Natural killer cell (primary cell): ENCODE data around the gene SIRT6. TPM values are rescaled to one million over a fixed set of nuclear protein-coding genes. Genes with fewer than 3 reads are reported as not detected.

Source experiments
- ATAC-seq, 3 donors: fragments of 150-1000 bp in 2 of 3; fragments of 200-7000 bp in 1 of 3; cut with Tn5 transposase; 1 replicate in 1 of 3; 2 replicates in 2 of 3; pipeline ENCODE4 v1.10.0; 2021; ENCODE audit warnings: mild to moderate bottlenecking in 2 of 3, moderate library complexity in 2 of 3
- DNase-seq, 2 donors: peaks; one replicate each; pipeline versions ENCODE4 v3.0.0 to v3.0.0-alpha.2; 2013 to 2021; ENCODE audit warnings: mixed read lengths in 1 of 2
- H3K27ac ChIP-seq: one replicate; pipeline ENCODE4 v1.5.1; 2013; ENCODE audit warnings: mild to moderate bottlenecking, low read length
- H3K27me3 ChIP-seq: one replicate; pipeline ENCODE4 v1.6.1; 2013; ENCODE audit warnings: low read length; ENCODE audit not compliant: control insufficient read depth, insufficient read depth
- H3K36me3 ChIP-seq: one replicate; pipeline ENCODE4 v1.6.1; 2013; ENCODE audit warnings: low read length; ENCODE audit not compliant: control insufficient read depth, insufficient read depth
- H3K4me1 ChIP-seq: one replicate; pipeline ENCODE4 v1.6.1; 2013; ENCODE audit warnings: low read length; ENCODE audit not compliant: control insufficient read depth, insufficient read depth
- H3K4me3 ChIP-seq: one replicate; pipeline ENCODE4 v1.5.1; 2013; ENCODE audit warnings: low read length
- H3K9me3 ChIP-seq: one replicate; pipeline ENCODE4 v1.6.1; 2013; ENCODE audit warnings: low read length; ENCODE audit not compliant: control insufficient read depth, insufficient read depth
- H3K27ac Mint-ChIP-seq, 2 donors: one replicate each; pipeline ENCODE4 v1.8.0; 2022; ENCODE audit warnings: mild to moderate bottlenecking in 2 of 2, mixed read lengths in 2 of 2, moderate library complexity in 1 of 2
- H3K27me3 Mint-ChIP-seq, 2 donors: one replicate each; pipeline ENCODE4 v1.8.0; 2022; ENCODE audit warnings: low read depth in 2 of 2, mixed read lengths in 2 of 2
- H3K36me3 Mint-ChIP-seq: one replicate; pipeline ENCODE4 v1.8.0; 2022; ENCODE audit warnings: mixed read lengths
- H3K4me1 Mint-ChIP-seq, 2 donors: one replicate each; pipeline ENCODE4 v1.8.0; 2022; ENCODE audit warnings: mixed read lengths in 2 of 2
- H3K4me3 Mint-ChIP-seq: one replicate; pipeline ENCODE4 v1.8.0; 2022; ENCODE audit warnings: mild to moderate bottlenecking, moderate library complexity, mixed read lengths
- H3K9me3 Mint-ChIP-seq, 2 donors: one replicate each; pipeline ENCODE4 v1.8.0; 2022; ENCODE audit warnings: mixed read lengths in 2 of 2
- CTCF ChIP-seq: fragments of 200-600 bp; IDR thresholded peaks from one replicate; pipeline ENCODE4 v1.8.0; 2022; ENCODE audit warnings: antibody characterized with exemption
- WGBS: methylation state at CpG from one replicate; pipeline ENCODE4 v1.1.7; 2013; ENCODE audit warnings: missing lambda C conversion rate; ENCODE audit not compliant: insufficient coverage; 5-methylcytosine and 5-hydroxymethylcytosine counted together
- intact Hi-C: fragments of 100-400 bp; cut with micrococcal nuclease; formaldehyde crosslinking; loops from one replicate; pipeline ENCODE4 v1.14.2; 2022
- total RNA-seq, 4 donors: library from RNA; stranded (reverse); fragments of 120-200 nt in 1 of 4; gene quantifications; one replicate each; pipeline versions ENCODE4 v1.2.3 to v1.2.4, GENCODE V29; 2013 to 2022

The SIRT6 gene
- total RNA-seq, 3 donors from 2014 or later (not counting 1 experiment from before 2014, with no cell fraction given), result 29.5 to 37.4 (median 30.5) TPM

GRCh38 chr19:4217429-4218264 lies 35.3 kb upstream of the SIRT6 start:
- H3K36me3 Mint-ChIP-seq, result no peaks in the 10 kb centered on the region
- H3K27me3 Mint-ChIP-seq, result peaks cover 0 to 4% of the 10 kb centered on the region in 2 donors
- peaks cover 12% of the 10 kb centered on the region for H3K4me1 ChIP-seq
- no peak for TF ChIP-seq CTCF
- no peaks in the 10 kb centered on the region for H3K36me3 ChIP-seq
- no peak overlapping the region for H3K4me3 Mint-ChIP-seq
- intact Hi-C loops, result no loop called here
- peaks cover 7% of the 10 kb centered on the region for H3K9me3 ChIP-seq
- H3K27ac ChIP-seq, result no peak overlapping the region
- 97% methylated on average over 79 of the region's 81 CpGs for WGBS
- no peak for ATAC-seq
- no peaks in the 10 kb centered on the region for H3K9me3 Mint-ChIP-seq
- peaks cover 11 to 12% of the 10 kb centered on the region in 2 donors for H3K4me1 Mint-ChIP-seq
- no peaks in the 10 kb centered on the region for H3K27me3 ChIP-seq
- H3K4me3 ChIP-seq, result no peak overlapping the region
- DNase-seq, result no peak
- no peak overlapping the region for H3K27ac Mint-ChIP-seq

- ATAC-seq, result no peak
- H3K4me1 ChIP-seq, result peaks cover 12% of the 10 kb centered on the region
- Mint-ChIP-seq H3K4me3 (no peak overlapping the region), H3K27me3 (peaks cover 0 to 4% of the 10 kb centered on the region in 2 donors), H3K9me3 (no peaks in the 10 kb centered on the region), H3K27ac (no peak overlapping the region), H3K4me1 (peaks cover 11 to 15% of the 10 kb centered on the region in 2 donors), H3K36me3 (no peaks in the 10 kb centered on the region)
- H3K4me3 ChIP-seq, result no peak overlapping the region
- no peak for TF ChIP-seq CTCF
- no peak overlapping the region for H3K27ac ChIP-seq
- no peak for DNase-seq
- intact Hi-C loops, result no loop called here
- no peaks in the 10 kb centered on the region for H3K27me3 ChIP-seq
- no peaks in the 10 kb centered on the region for H3K36me3 ChIP-seq
- WGBS, result 92% methylated on average over 6 of the region's 6 CpGs
- H3K9me3 ChIP-seq, result peaks cover 7% of the 10 kb centered on the region
Observed at GRCh38 chr19:4216846-4217245, 34.5 kb upstream of the SIRT6 start.

- 84% methylated on average over 7 of the region's 10 CpGs for WGBS
- no peak for TF ChIP-seq CTCF
- Histone ChIP-seq H3K27me3 (no peaks in the 10 kb centered on the region), H3K9me3 (peaks cover 7% of the 10 kb centered on the region), H3K4me1 (peaks cover 12% of the 10 kb centered on the region), H3K36me3 (no peaks in the 10 kb centered on the region), H3K27ac (no peak overlapping the region), H3K4me3 (no peak overlapping the region)
- Mint-ChIP-seq H3K4me3 (no peak overlapping the region), H3K27me3 (peaks cover 0 to 4% of the 10 kb centered on the region in 2 donors), H3K36me3 (no peaks in the 10 kb centered on the region), H3K4me1 (peaks cover 11 to 15% of the 10 kb centered on the region in 2 donors), H3K27ac (no peak overlapping the region), H3K9me3 (no peaks in the 10 kb centered on the region)
- ATAC-seq (no peak), DNase-seq (no peak)
- intact Hi-C loops, result no loop called here
Observed at GRCh38 chr19:4215807-4216206, 33.4 kb upstream of the SIRT6 start.
